ENCODE results near the gene AKT1S1. TPM values are rescaled to one million over a fixed set of nuclear protein-coding genes. Genes with fewer than 3 reads are reported as not detected.

Gene AKT1S1
- total and polyA plus RNA-seq, 2 of the 13 experiments (the other 11 are each of a cell fraction or from before 2014, with no cell fraction given), result 13.5 to 27.8 TPM

DNA sequence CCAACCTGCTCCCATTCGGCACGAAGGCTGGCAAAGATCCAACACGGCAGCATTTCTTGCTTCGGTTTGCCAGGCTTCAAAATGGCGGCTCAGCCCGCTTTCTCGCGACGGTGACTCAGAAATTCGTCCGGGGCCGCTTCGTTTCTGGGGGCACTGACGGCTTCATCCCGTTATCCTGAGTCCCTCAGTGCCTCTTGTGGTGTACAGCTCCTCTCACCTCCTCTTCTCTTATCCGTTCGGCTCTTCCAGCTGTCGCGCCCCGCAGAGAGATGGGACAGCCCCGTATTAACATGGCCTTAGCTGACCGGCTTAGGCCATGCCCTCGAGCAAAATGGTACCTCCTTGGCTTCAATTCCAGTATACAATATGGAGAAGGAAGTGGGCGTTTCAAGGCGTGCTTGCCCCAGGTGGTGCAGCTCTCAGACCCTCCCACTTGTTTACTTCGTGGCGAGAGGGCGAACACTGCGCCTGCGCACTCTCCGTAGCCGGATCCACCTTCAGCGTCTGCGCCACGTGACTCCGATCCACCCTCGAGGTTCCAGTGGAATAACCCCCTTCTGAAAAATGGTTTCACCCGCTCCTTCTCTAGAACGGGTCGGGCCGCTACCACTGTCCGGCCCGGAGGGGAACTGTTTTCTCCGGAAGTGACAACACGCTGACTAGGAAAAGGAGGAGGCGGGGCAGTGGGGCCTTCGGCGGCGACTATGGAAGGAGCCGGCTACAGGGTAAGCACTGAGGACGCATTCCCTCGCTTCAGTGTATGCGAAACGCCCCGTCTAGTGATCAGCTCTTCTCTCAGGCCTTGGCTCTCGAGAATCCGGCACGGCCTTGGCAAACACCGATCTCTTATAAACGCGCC is at the start of gene AKT1S1, which contains the start of gene TBC1D17 (continued):
- TF ChIP-seq ZNF142 (CRISPR knock-in tag; IDR thresholded peaks at IDR 0.05) (no peak), MAFK (conservative IDR thresholded peaks at IDR 0.05 in 1 of 2, IDR thresholded peaks at IDR 0.05 in 1 of 2; ENCODE audit: low read length in 2 of 2) (no peak; a peak in 1 of 4 replicates), TEAD2 (CRISPR knock-in tag; IDR thresholded peaks at IDR 0.05) (no peak), SOX5 (CRISPR knock-in tag; IDR thresholded peaks at IDR 0.05; ENCODE audit: borderline replicate concordance) (no peak), MAX (IDR thresholded peaks at IDR 0.05) (peak; percentile 96), NFE2L1 (CRISPR knock-in tag; IDR thresholded peaks at IDR 0.05; ENCODE audit: borderline replicate concordance) (no peak), ZFP91 (CRISPR knock-in tag; IDR thresholded peaks at IDR 0.05; ENCODE audit: borderline replicate concordance) (0 out of 2 replicates have a peak, but pooled peaks have one; percentile 5), REXO4 (CRISPR knock-in tag; IDR thresholded peaks at IDR 0.05; ENCODE audit: borderline replicate concordance) (no peak), DR1 (CRISPR knock-in tag; IDR thresholded peaks at IDR 0.05) (no peak), KLF9 (CRISPR knock-in tag; IDR thresholded peaks at IDR 0.05; ENCODE audit: low read depth) (peak; percentile 22; the same call in 1 of the 2 replicates), HES4 (CRISPR knock-in tag; IDR thresholded peaks at IDR 0.05; ENCODE audit: borderline replicate concordance) (0 out of 2 replicates have a peak, but pooled peaks have one; percentile 32)
- TF ChIP-seq, protein P1, sequence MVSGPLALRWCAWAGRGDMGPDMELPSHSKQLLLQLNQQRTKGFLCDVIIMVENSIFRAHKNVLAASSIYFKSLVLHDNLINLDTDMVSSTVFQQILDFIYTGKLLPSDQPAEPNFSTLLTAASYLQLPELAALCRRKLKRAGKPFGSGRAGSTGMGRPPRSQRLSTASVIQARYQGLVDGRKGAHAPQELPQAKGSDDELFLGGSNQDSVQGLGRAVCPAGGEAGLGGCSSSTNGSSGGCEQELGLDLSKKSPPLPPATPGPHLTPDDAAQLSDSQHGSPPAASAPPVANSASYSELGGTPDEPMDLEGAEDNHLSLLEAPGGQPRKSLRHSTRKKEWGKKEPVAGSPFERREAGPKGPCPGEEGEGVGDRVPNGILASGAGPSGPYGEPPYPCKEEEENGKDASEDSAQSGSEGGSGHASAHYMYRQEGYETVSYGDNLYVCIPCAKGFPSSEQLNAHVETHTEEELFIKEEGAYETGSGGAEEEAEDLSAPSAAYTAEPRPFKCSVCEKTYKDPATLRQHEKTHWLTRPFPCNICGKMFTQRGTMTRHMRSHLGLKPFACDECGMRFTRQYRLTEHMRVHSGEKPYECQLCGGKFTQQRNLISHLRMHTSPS (CRISPR knock-in tag; IDR thresholded peaks at IDR 0.05; ENCODE audit: low read depth), result no peak
- TF ChIP-seq, protein P2, sequence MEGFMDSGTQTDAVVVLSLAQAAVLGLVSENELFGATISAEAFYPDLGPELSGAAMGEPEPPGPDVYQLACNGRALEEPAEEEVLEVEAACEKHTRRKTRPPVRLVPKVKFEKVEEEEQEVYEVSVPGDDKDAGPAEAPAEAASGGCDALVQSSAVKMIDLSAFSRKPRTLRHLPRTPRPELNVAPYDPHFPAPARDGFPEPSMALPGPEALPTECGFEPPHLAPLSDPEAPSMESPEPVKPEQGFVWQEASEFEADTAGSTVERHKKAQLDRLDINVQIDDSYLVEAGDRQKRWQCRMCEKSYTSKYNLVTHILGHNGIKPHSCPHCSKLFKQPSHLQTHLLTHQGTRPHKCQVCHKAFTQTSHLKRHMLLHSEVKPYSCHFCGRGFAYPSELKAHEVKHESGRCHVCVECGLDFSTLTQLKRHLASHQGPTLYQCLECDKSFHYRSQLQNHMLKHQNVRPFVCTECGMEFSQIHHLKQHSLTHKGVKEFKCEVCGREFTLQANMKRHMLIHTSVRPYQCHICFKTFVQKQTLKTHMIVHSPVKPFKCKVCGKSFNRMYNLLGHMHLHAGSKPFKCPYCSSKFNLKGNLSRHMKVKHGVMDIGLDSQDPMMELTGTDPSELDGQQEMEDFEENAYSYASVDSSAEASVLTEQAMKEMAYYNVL (CRISPR knock-in tag; IDR thresholded peaks at IDR 0.05; ENCODE audit: borderline replicate concordance), result peak; percentile 2; the same call in 1 of the 2 replicates
